Head of caudate nucleus (tissue), 42 donors: Measurements from ENCODE around the gene NTM.
A peak's percentile ranks its signal among the peaks of the same experiment; 100 is the strongest.

Source experiments
- DNase-seq, 42 donors: peaks; one replicate each; pipeline versions ENCODE4 v3.0.0 to v3.0.0-alpha.2; 2020 to 2021; ENCODE audit warnings: mixed read lengths in 7 of 42
- intact Hi-C: fragments of 100-400 bp; cut with DNase I; formaldehyde crosslinking; loops from one replicate; pipeline ENCODE4 v1.15.0; 2022

NTM gene

DNA sequence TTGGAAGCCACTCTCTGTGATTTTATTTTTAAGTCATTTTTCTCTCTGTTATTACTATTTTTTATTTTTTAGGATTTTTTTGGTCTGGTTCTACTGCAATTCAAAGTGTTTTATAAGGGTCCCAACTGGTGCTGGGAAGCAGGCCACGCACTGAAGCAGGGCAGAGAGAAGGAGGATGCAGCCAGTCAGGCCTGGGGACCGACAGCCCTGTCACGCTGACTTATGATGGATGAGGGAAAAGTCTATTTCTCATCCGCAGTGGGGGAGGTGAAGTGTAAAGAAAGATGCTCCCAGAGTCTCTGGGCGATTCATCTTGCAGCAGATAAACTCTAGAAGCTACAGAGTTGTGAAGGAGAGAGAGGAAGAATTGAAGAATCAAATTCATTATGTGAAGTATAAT is 191.6 kb downstream of the NTM start:
- intact Hi-C loops, result no loop called here
- DNase-seq, result no peak

DNA sequence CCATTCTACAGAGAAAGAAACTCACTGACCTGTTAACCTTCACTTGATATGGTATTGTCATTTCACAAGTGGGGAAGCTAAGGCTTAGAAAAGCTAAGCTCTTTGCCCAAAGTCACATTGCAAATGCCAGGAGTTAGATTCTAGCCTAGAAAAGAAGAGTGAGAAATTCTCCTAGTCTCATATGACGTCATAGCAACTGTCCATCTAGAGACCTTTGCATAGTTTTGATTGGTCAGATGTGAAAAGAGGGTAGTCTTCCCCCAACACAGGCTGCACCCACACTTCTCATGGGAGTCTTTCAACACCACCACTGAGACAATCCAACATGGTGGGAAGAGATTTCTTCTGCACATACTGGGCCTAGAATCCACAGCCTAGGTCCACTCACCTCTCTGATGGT is 197.9 kb downstream of the NTM start:
- intact Hi-C loops, result no loop called here
- DNase-seq, result no peak

DNA sequence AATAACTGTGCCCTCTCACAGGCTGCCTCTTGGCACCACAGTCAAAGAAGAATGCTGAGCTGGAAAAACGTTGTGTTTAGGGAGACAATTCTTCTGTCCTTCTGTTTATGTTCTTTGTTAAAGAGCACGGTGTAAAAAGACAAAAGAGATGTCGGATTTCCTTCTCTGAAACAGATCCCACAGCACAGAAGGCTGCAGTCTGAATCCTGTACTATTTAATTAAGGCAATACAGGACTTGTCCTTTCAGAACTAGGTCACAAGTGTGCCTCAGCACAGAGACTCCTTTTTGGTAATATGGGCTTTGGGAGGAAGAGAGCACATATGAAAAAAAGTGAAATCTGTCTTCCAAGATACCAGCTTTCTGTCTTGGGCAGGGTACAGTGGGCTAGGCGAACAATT is 201.2 kb downstream of the NTM start:
- intact Hi-C loops, result no loop called here
- DNase-seq, result no peak

DNA sequence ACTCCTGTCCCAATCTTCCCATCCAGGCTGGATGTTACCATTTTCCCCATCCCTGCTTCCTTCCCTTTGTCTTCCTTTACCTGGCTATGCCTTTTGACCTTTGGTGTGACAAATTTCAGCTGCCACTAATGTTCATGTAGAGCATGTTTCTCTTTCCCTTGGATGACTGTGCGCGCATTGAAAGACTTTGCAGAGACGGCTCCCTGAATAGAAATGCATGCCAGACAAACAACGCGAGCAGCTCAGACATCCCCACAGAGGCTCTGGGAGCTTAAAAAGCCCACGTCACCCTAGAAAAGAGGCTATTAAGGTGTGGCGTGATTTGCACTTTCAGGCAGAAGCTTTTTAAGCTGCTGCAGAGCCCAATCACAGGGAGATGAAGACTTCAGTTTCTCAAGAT is 202.0 kb downstream of the NTM start:
- intact Hi-C loops, result no loop called here
- DNase-seq, result peak in 24 of 42 donors; percentile 41 to 81 (median 60)

DNA sequence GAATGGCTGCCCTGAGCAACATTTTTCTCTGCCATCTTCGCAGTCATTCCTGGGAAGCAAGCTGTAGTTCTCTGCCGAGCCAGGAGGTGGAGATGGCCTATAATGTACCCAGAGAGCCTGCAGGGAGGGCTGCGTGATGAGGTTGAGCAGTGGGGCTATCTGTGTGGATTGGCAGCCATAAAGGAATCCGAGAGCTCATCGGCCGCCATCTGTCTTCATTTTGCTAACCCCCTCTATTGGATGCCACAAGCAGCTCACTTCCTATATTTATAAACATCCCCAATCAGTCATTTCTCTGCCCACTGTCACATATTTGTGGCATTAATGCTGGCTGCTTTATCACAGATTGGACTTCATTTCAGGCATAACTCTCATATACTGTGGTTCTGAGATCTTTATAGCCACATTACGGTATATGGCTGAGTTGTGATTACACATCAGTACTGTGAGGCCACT is 209.5 kb downstream of the NTM start:
- peak in 29 of 42 donors; percentile 39 to 88 (median 64) for DNase-seq
- intact Hi-C loops, result loop anchor here (5.0 kb wide), 1 partner anchor 48 kb away; no protein-coding TSS in a partner anchor

DNA sequence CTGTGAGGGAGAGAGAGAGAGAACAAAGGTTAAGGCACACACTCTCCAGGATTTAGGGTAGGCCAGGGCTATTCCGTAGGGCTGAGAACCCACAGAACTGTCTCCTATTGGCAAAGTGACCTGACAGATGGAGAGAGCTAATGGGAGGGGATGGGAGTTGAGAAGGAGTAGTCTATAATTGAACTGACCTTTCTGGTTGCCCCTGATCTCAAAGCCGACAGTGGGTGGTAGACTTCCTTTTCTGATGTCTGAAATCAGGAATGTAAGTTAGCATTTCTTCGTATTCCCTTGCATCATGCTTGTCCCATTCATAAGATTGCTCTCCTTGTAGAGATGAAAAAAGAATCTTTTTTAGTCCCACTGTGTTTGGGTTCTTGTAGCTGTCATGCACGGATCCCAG is 210.1 kb downstream of the NTM start:
- DNase-seq, result no peak
- intact Hi-C loops, result loop anchor here (5.0 kb wide), 1 partner anchor 48 kb away; no protein-coding TSS in a partner anchor

DNA sequence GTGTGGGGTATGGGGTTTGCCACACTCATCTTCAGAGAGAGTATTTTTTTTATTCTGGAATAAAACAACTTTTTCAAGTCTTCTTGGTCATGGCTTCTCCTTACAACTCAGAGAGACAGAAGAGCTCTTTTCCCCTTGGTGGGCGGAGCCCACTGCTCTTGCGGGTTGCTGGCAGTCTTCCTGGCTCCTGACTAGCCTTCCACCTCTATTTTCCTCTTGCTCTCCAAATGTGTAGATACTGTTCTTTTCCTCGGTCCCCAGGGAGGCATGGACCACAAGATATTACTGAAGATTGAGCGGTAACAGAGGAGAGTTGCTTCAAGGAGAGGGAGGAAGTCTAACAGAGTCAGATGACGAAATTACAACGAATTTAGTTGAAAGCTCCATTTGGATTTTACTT is 210.6 kb downstream of the NTM start:
- intact Hi-C loops, result loop anchor here (5.0 kb wide), 1 partner anchor 49 kb away; no protein-coding TSS in a partner anchor
- DNase-seq, result peak in 1 of 42 donors; percentile 45

DNA sequence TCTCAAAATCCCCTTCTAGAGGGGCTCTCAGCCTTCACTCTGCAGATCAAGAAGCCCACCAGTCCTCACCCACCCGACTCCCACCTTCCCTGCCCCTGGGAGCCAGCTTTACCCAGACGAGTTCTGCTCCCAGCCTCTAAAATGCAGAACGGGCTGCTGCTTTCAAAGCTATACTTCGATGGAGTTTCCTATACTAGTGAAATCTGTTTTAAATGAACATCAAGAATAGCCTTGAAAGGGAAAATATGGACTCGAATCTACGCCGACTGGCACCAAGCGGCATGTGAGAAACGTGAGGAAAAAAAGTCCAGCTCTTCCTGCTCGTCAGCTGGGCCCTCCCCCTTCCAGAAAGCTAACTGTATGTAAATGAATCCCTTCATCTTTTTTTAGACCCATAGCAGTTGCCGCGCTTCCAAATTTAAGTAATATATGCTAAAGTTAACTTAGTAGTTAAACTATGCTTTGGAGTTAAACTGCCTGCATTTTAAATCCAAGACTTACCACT is 211.7 kb downstream of the NTM start:
- peak in 11 of 42 donors; percentile 36 to 80 (median 61) for DNase-seq
- intact Hi-C loops, result loop anchor here (5.0 kb wide), 1 partner anchor 50 kb away; no protein-coding TSS in a partner anchor

DNA sequence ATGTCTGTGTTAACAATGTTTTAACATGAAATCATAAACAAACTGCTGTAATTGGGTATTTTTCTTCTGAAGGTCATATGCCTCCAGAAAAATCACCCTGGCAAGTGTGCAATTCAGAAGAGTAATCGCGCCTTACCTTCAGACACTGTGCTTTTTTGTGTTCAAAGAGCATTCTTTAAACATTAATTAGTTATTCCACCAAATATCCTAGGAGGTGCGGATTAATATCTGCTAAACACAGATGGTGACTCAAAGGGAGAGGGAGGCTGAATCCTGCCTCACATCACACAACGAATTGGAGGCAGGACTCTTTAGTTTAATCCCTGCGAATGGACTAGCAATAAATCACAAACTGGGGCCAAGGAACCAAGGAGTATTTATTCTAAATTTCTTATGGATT is 213.0 kb downstream of the NTM start:
- no peak for DNase-seq
- intact Hi-C loops, result loop anchor here (5.0 kb wide), 1 partner anchor 51 kb away; no protein-coding TSS in a partner anchor

DNA sequence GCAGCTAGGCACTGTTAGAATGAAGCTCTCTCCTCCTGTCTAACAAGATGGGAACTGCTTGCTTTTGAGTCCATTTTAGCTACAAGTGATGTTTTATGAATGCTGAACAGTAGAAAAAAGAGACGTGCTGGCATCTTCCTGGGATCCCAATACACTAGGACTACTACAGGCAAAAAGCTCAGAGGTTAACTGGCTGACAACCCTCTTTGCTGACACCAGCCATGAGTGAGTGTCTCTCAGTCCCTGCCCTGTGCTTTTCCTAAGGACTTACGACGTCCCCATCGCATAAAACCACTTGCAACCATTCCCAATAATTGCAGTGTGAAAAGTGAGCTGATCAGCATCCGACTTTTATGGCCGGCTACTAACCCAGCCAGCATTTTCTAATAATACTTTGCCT is 213.5 kb downstream of the NTM start:
- no peak for DNase-seq
- intact Hi-C loops, result loop anchor here (2.0 to 5.0 kb wide), 2 partner anchors 52 to 81 kb away; no protein-coding TSS in a partner anchor

DNA sequence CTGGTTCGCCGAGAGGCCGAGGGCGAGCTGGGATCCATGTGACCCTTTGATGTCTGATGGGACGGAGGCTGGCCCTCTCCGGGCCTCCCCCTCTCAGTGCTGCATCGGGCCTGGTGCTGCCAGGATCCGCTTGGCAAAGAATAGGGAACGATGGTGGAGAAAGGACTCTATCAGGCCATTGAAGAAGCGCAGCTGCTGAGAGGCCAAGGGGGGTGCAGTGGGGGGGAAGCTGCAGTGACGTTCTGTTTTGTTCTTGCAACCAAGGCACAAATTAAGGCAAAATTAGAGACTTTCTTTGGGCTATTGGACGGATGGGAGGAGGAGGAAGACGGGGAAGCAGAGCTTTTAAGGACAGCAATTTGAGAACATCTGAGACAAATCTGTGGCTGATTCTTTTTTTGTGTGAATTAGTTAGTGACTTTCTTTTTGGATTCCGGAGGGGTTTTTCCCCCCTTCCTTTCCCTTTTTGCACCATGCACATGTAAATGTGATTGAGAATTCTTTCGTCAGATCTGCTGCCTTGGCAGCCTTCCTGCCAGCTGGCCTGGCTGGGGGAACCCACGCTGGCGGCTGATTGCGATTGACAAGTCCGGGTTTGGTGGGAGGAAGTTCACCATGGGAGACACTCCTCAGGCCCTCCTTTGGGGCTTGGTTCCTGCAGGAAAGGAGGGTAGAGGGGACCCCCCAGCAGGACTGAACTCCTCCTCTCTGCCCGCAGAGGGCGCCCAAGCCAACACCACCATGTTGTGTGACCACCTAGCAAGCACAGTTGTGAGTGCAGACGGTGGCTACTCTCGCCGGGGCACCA is 214.6 kb downstream of the NTM start:
- intact Hi-C loops, result loop anchor here (2.0 to 5.0 kb wide), 2 partner anchors 53 to 80 kb away; no protein-coding TSS in a partner anchor

DNA sequence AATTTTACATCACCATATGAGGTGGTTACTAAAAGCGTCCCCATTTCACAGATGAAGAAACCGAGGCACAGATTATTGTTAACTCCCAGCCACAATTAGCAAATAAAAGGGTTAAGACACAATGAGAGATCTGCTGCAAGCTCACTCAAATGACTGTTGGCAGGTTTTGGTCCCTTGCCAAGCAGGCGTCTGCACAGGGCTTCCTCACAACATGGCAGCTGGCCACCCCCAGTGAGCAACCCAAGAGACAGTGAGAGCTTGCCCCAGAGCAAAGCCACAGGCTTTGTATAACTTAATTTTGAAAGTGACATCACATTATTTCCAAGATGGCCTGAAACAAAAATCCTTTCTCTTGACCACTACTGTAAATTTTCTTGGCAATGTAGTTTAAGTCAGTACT is 217.6 kb downstream of the NTM start:
- intact Hi-C loops, result no loop called here
- no peak for DNase-seq

More for the DNA sequence above, 214.6 kb downstream of the NTM start:
- DNase-seq, result peak; percentile 87 to 98 (median 95)

DNA sequence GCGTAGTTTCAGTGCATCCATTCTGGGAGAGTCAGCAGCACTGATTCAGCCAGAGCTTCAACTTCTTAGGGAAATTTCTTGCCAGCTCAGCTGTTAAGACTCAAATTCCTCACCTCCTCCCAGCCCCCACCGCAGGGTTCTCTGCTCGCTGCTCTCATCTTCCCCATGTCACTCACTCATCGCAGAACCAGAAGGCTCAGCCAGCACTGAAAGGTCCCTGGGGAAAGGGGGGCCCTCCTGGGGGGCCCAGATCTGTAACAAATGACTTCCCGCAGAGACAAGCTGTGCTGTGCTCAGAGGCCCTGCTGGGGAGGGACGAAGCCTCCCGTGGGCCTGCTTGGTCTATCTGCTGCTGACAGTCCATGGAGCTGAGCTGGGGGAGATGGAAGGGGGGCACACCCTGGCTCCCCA is 220.6 kb downstream of the NTM start:
- peak in 3 of 42 donors; percentile 29 to 53 (median 47) for DNase-seq
- intact Hi-C loops, result no loop called here

DNA sequence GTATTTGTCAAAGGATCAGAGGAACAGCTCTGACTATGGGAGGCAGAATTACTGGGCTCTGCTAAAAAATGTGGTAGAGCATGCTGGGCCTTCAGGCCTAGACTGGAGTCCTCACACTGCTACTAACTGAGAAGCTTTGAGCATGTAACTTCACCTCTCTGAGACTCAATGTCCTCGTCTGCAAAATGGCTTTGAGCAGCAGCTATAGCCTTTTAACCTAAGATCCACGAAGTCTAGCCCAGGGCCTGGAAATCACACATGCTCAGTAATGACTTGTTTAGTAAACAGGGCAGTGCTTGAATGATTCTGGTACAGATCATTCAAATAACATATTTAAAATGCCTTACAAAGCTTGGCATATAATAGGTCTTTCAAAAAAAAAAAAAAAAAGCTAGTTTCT is 221.7 kb downstream of the NTM start:
- intact Hi-C loops, result no loop called here
- DNase-seq, result no peak

DNA sequence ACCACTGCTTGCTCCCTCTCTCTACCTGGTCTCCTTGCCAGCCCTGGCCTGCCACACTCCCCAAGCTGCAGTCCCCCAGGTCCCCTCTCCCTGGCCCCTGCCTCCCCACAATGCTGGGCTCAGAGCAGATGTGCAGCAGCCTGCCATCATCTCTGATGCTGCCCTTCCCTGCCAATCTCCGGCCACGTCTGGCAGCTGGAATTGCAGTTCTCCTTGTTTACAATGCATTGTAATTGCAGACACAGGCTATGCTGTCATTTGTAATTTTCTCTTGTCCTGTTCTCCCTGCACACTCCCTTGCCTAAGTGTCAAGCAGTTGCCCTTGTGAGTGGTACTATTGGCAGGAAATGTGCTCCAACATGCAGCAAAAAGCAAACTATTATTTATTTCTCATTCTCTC is 222.3 kb downstream of the NTM start:
- peak in 28 of 42 donors; percentile 34 to 81 (median 66) for DNase-seq
- intact Hi-C loops, result no loop called here

DNA sequence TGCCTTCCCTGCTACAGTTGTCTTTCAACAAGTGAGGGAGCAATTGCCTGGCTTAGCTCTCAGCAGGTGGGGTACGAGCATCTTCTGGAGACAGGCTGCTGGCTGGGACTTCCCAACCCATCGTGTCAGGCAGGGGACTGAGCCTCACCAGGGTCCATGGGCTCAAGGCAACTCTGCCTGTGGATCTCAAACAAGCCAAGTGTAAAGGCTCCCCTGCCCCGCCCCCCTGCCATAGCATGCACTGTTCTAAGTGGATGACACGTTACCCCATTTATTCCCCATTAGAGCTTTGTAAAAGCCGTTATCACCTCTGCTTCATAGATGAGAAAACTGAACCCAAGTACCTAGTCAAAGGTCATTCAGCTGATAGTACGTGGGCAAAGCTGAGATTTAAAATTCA is 222.9 kb downstream of the NTM start:
- peak in 4 of 42 donors; percentile 22 to 68 (median 48) for DNase-seq
- intact Hi-C loops, result no loop called here

DNA sequence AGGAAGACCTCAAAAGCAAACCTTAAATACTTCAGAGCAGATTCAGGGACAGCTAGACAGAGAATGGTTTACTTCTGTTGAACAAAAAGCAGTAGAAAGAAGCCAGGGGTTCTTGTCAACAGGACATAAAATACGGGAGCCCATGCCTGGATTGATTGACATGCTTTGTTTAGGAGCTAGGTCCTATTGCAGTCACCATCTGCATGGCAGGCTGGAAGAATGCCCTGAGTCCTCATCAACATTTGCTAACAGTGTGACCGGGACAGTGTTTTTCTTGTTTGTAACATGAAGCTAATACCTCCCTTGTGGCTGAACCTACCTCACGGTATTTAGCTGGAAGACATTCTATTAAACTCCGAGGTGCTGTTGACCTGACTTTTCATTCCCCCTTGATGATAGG is 225.4 kb downstream of the NTM start:
- DNase-seq, result peak in 10 of 42 donors; percentile 51 to 81 (median 65)
- intact Hi-C loops, result no loop called here

DNA sequence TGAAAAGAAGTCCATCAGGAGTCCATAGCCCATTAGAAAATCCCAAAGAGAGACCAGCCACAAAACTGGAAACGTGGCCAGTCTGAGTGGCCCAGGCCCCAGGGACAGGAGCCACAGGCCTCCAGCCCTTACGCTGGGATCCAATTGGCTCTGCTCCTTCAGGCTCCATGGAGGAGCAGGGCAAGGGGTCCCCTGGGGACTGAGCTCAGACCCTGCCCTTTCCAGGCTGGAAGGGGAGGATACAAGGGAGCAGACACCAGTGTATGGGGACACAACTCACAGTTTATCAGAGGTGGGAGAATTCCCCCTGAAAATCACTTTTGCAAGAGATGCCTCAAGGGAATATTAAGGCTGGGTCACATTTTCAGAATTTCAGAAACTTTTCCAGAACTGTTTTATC is 227.5 kb downstream of the NTM start:
- no peak for DNase-seq
- intact Hi-C loops, result no loop called here

DNA sequence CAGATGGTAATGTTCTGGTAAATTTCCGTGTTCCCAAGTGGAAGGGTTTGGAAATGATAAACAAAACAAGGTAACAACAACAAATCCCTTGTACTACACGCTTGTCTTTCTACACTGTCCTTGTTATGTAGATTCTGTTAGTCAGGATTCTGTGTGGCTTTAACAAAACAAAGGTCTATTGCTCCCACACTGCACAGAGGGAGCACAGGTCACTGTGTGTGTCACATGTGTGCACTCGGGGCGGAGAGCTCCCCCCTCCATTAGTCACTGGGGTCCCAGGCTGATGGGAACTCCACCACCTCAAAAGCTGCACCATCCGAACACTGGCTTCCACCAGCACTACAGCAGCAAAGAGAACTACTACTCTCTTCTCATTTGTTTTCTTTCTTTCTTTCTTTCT is 227.9 kb downstream of the NTM start:
- peak in 3 of 42 donors; percentile 35 to 56 (median 50) for DNase-seq

DNA sequence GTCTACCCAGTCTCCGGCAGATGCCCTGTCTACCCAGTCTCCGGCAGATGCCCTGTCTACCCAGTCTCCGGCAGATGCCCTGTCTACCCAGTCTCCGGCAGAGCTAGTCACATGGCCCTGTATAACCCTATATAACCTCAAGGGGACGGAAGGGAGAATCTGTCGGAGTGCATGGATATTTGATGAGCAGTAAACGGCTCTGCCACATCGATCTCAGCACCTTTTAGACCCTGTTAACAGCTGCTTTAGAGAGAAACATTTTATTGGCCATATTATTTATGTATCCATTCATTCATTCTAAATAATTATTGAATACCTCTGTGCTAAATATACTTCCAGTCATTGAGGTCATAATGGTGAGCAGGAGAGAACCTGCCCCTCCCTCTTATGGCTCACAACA is 228.9 kb downstream of the NTM start:
- peak in 2 of 42 donors; percentile 10 to 35 for DNase-seq
- intact Hi-C loops, result no loop called here

More for the DNA sequence above, 227.9 kb downstream of the NTM start:
- intact Hi-C loops, result no loop called here
